IMR-90 (cell line): ENCODE measurements around the gene CHRNG. TPM values are rescaled to one million over a fixed set of nuclear protein-coding genes. Genes with fewer than 3 reads are reported as not detected.

Experiments used
- ATAC-seq: fragments of 200-7000 bp; cut with Tn5 transposase; 2 replicates; pipeline ENCODE4 v1.9.1; 2020; ENCODE audit warnings: low read depth, mild to moderate bottlenecking, moderate library complexity
- BruUV-seq: library from RNA; stranded (reverse); fragments of 400-500 nt; replicated peaks from 2 replicates; lab custom pipeline; 2021; lab: Mats Ljungman, UMichigan
- CTCF ChIA-PET: fragments of 300-600 bp; formaldehyde crosslinking; extraction: SDS; loops from one replicate; lab custom pipeline; 2021; ENCODE audit warnings: antibody characterized with exemption; lab: Yijun Ruan, JAX
- POLR2A ChIA-PET: fragments of 300-600 bp; sonication (Branson Sonifier 250); formaldehyde crosslinking; loops from one replicate; lab custom pipeline; 2022; ENCODE audit warnings: antibody characterized with exemption; ENCODE audit not compliant: unreplicated experiment; lab: Charles Lee
- DNase-seq: peaks from one replicate; pipeline ENCODE4 v3.0.0; 2013
- H2AFZ ChIP-seq: replicated peaks from 2 replicates; pipeline ENCODE3; 2013; ENCODE audit warnings: low read length, mild to moderate bottlenecking; ENCODE audit not compliant: poor library complexity
- H2AK5ac ChIP-seq: 2 replicates; pipeline ENCODE4 v1.6.1; 2013; ENCODE audit warnings: low read depth, low read length, inconsistent platforms
- H2AK9ac ChIP-seq: replicated peaks from 2 replicates; pipeline ENCODE3; 2013; ENCODE audit warnings: mild to moderate bottlenecking, low read depth, low read length, moderate library complexity; ENCODE audit not compliant: poor library complexity
- H2BK120ac ChIP-seq: 2 replicates; pipeline ENCODE4 v1.6.1; 2013; ENCODE audit warnings: low read depth, low read length, inconsistent platforms
- H2BK15ac ChIP-seq: 3 replicates; pipeline ENCODE4 v1.6.1; 2013; ENCODE audit warnings: low read depth, low read length, inconsistent platforms
- H2BK20ac ChIP-seq: 2 replicates; pipeline ENCODE4 v1.6.1; 2013; ENCODE audit warnings: low read depth, mild to moderate bottlenecking, inconsistent platforms, low read length, moderate library complexity
- H2BK5ac ChIP-seq: 2 replicates; pipeline ENCODE4 v1.6.1; 2013; ENCODE audit warnings: mild to moderate bottlenecking, low read depth, low read length, inconsistent platforms; ENCODE audit not compliant: poor library complexity, severe bottlenecking
- H3K14ac ChIP-seq: replicated peaks from 2 replicates; pipeline ENCODE4 v1.6.1; 2013; ENCODE audit warnings: low read depth, low read length, inconsistent platforms
- H3K18ac ChIP-seq: 2 replicates; pipeline ENCODE4 v1.6.1; 2013; ENCODE audit warnings: low read depth, low read length, control low read depth
- H3K23ac ChIP-seq: 2 replicates; pipeline ENCODE4 v1.6.1; 2013; ENCODE audit warnings: low read depth, low read length, inconsistent platforms
- H3K27ac ChIP-seq: 2 replicates; pipeline ENCODE4 v1.5.1; 2013; ENCODE audit warnings: mild to moderate bottlenecking, control low read depth, low read length; ENCODE audit not compliant: insufficient read depth
- H3K27me3 ChIP-seq: 2 replicates; pipeline ENCODE4 v1.6.1; 2013; ENCODE audit warnings: low read length; ENCODE audit not compliant: control insufficient read depth, insufficient read depth
- H3K36me3 ChIP-seq: 2 replicates; pipeline ENCODE4 v1.6.1; 2013; ENCODE audit warnings: low read length, mixed read lengths; ENCODE audit not compliant: control insufficient read depth, insufficient read depth
- H3K4ac ChIP-seq: 2 replicates; pipeline ENCODE4 v1.6.1; 2013; ENCODE audit warnings: low read depth, low read length, inconsistent platforms
- H3K4me1 ChIP-seq: 2 replicates; pipeline ENCODE4 v1.6.1; 2013; ENCODE audit warnings: low read length, mixed read lengths; ENCODE audit not compliant: control insufficient read depth, insufficient read depth
- H3K4me2 ChIP-seq: 2 replicates; pipeline ENCODE4 v1.6.1; 2013; ENCODE audit warnings: low read depth, mild to moderate bottlenecking, control low read depth, low read length, moderate library complexity
- H3K4me3 ChIP-seq: 2 replicates; pipeline ENCODE4 v1.5.1; 2013; ENCODE audit warnings: low read depth, mild to moderate bottlenecking, control low read depth, low read length, moderate library complexity; ENCODE audit not compliant: insufficient read depth
- H3K56ac ChIP-seq: 2 replicates; pipeline ENCODE4 v1.6.1; 2013; ENCODE audit warnings: low read length, inconsistent platforms; ENCODE audit not compliant: insufficient read depth; ENCODE audit errors: extremely low read depth
- H3K79me1 ChIP-seq, 2 experiments: 2 replicates each; pipeline ENCODE4 v1.6.1; 2013; ENCODE audit warnings: low read length in 2 of 2, inconsistent platforms in 1 of 2, low read depth in 1 of 2
- H3K9ac ChIP-seq: 2 replicates; pipeline ENCODE4 v1.6.1; 2013; ENCODE audit warnings: low read depth, low read length, control low read depth
- H3K9me1 ChIP-seq: 2 replicates; pipeline ENCODE4 v1.6.1; 2013; ENCODE audit warnings: low read length, inconsistent platforms; ENCODE audit not compliant: insufficient read depth
- H3K9me3 ChIP-seq: 2 replicates; pipeline ENCODE4 v1.6.1; 2013; ENCODE audit warnings: low read length; ENCODE audit not compliant: control insufficient read depth, insufficient read depth
- H4K20me1 ChIP-seq: 2 replicates; pipeline ENCODE4 v1.6.1; 2013; ENCODE audit warnings: low read length, inconsistent platforms; ENCODE audit not compliant: insufficient read depth
- H4K5ac ChIP-seq: 2 replicates; pipeline ENCODE4 v1.6.1; 2013; ENCODE audit warnings: mild to moderate bottlenecking, low read depth, low read length, control low read depth
- H4K8ac ChIP-seq, 2 experiments: 2 replicates each; pipeline ENCODE4 v1.6.1; 2013; ENCODE audit warnings: low read depth in 2 of 2, low read length in 2 of 2, control low read depth in 1 of 2, inconsistent platforms in 1 of 2
- H4K91ac ChIP-seq: 2 replicates; pipeline ENCODE4 v1.6.1; 2013; ENCODE audit warnings: low read depth, low read length, inconsistent platforms; ENCODE audit not compliant: insufficient read depth
- CEBPB ChIP-seq: IDR thresholded peaks from 2 replicates; pipeline ENCODE4 v1.6.1; 2012; ENCODE audit warnings: low read depth, low read length, improper control_type of control experiment
- CHD1 ChIP-seq: IDR thresholded peaks from 2 replicates; pipeline ENCODE4 v1.6.1; 2012; ENCODE audit warnings: low read depth, low read length, improper control_type of control experiment
- ELK1 ChIP-seq: fragments of 150-350 bp; IDR thresholded peaks from 2 replicates; pipeline ENCODE4 v1.6.1; 2016; ENCODE audit warnings: low read depth, mild to moderate bottlenecking, low read length, moderate library complexity, borderline replicate concordance
- FOS ChIP-seq: fragments of 150-350 bp; IDR thresholded peaks from 2 replicates; pipeline ENCODE4 v1.6.1; 2016; ENCODE audit warnings: low read depth, low read length
- MXI1 ChIP-seq: IDR thresholded peaks from 2 replicates; pipeline ENCODE4 v1.6.1; 2012; ENCODE audit warnings: low read depth, mild to moderate bottlenecking, low read length, moderate library complexity, borderline replicate concordance
- POLR2A ChIP-seq: IDR thresholded peaks from 2 replicates; pipeline ENCODE4 v1.6.1; 2012; ENCODE audit warnings: mild to moderate bottlenecking, low read depth, low read length
- RAD21 ChIP-seq: IDR thresholded peaks from 2 replicates; pipeline ENCODE4 v1.6.1; 2012; ENCODE audit warnings: low read length, improper control_type of control experiment
- RFX5 ChIP-seq: IDR thresholded peaks from 2 replicates; pipeline ENCODE4 v1.8.0; 2012; ENCODE audit warnings: low read depth, mild to moderate bottlenecking, low read length, moderate library complexity
- USF2 ChIP-seq: fragments of 150-350 bp; IDR thresholded peaks from 2 replicates; pipeline ENCODE4 v1.6.1; 2017; ENCODE audit warnings: mild to moderate bottlenecking, antibody characterized with exemption, low read length, low read depth
- WGBS, 2 experiments: methylation state at CpG; one replicate each; pipeline versions ENCODE4 v1.1.5 to v1.1.7; 2013; ENCODE audit warnings: missing lambda C conversion rate in 2 of 2; ENCODE audit not compliant: insufficient read length in 1 of 2; ENCODE audit errors: extremely low coverage in 2 of 2; 5-methylcytosine and 5-hydroxymethylcytosine counted together
- dilution Hi-C: fragments of 300-500 bp; cut with HindIII; formaldehyde crosslinking; loops from one replicate; pipeline ENCODE4 v1.14.3; 2018; ENCODE audit warnings: low sequenced_read_pairs; ENCODE audit not compliant: unreplicated experiment
- in situ Hi-C: fragments of 300-500 bp; cut with MboI; formaldehyde crosslinking; loops from 3 replicates; pipeline ENCODE4 v1.14.3; 2019; ENCODE audit warnings: low sequenced_read_pairs, inconsistent platforms, mixed read lengths
- intact Hi-C: fragments of 100-400 bp; cut with micrococcal nuclease; formaldehyde crosslinking; loops from 2 replicates; pipeline ENCODE4 v1.10.0; 2022
- polyA plus RNA-seq, 3 experiments: library from polyadenylated mRNA; depleted of rRNA; stranded (reverse); fragments of >200 nt; gene quantifications; 2 replicates each; pipeline ENCODE4 v1.2.3, GENCODE V29; 2012; ENCODE audit warnings: low replicate concordance in 1 of 3
- total RNA-seq: library from RNA; depleted of rRNA; stranded (reverse); fragments of >200 nt; gene quantifications from 2 replicates; pipeline ENCODE4 v1.2.3, GENCODE V29; 2012

CHRNG gene
- total and polyA plus RNA-seq, 2 of the 4 experiments (the other 2 are of a cell fraction), result not detected

DNA sequence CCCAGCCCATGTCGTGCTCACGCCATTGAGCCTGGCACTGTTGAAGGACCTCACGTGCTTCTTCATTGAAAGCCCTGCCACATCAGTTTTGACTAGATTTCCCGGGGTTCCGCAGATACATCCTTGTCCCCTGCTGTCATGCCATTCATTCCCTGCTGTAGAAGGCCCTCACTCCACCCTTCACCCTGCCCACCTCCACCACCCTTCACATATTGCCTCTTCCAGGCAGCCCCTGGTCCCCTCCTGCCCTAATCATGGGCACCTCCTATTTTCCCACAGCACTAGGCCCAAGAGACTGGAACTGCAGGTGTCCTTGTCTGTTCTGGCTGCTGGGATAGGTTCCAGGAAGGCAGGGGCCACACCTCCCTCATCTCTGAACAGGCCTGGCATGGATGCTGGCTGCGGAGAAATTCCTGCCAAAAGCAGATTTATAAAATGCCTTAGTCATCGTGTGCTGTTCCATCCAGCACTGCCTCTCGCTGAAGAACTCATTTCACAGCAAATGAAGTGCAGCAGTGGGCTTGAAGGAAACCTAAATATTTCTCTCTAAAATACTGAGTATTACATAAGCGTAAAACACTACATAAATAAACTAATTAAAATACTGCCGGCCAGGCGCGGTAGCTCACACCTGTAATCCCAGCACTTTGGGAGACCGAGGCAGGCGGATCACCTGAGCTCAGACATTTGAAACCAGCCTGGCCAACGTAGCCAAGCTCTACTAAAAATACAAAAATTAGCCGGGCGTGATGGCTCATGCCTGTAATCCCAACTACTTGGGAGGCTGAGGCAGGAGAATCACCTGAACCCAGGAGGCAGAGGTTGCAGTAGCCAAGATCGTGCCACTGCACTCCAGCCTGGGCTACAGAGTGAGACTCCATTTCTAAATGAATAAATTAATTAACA lies 49.4 kb downstream of the CHRNG start (continued):
- no peak for TF ChIP-seq MXI1

DNA sequence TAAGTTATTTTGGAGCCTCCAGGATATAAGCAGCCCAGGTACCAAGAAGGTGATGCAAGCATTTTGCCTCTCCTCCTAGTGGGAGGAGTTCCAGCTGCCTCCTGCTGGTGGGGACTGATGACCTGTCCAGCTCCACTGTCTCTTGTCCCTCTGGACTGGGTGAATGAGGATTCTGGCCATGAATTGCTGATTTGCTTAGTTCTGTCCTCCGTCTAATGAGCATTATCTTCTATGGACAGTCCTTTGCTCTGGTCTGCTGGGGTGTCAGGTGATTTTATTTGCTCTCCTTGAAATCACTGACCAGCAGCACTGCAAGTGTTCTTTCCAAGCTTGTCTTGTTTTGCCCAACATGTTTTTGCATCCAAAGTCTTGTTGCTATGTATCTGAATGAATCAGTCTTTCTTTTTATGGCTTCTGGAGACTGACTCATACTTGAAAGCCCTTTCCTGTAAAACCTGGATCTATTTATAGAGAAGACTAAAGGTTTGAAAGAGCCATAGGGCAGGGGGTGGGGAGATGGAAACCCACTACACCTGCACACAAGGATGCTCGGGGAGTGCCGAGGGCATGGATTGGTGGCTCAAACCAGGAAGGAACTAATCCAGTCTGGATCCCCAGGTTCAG lies 53.4 kb downstream of the CHRNG start:
- no peak for ATAC-seq
- peaks cover 9% of the 10 kb centered on the region; the same call in 1 of the 2 replicates for H3K9me1 ChIP-seq
- H3K27me3 ChIP-seq, result no peaks in the 10 kb centered on the region; the same call in 1 of the 2 replicates
- H2BK20ac ChIP-seq, result no peak overlapping the region
- no peak overlapping the region for H2AK9ac ChIP-seq
- no peaks in the 10 kb centered on the region for H3K79me1 ChIP-seq
- H3K4ac ChIP-seq, result no peak overlapping the region
- in situ Hi-C loops, result no loop called here
- H3K4me3 ChIP-seq, result no peak overlapping the region
- no TSS peak for BruUV-seq
- H3K56ac ChIP-seq, result no peak overlapping the region
- H3K23ac ChIP-seq, result no peak overlapping the region
- no peak overlapping the region for H3K14ac ChIP-seq
- no peak overlapping the region for H3K4me2 ChIP-seq
- DNase-seq, result peak; percentile 82
- H4K8ac ChIP-seq, result no peak overlapping the region
- no peak overlapping the region for H2BK15ac ChIP-seq
- H3K36me3 ChIP-seq, result no peaks in the 10 kb centered on the region
- H4K5ac ChIP-seq, result no peak overlapping the region
- no peak overlapping the region for H3K9ac ChIP-seq
- H3K4me1 ChIP-seq, result peaks cover 3% of the 10 kb centered on the region
- H2AFZ ChIP-seq, result no peak overlapping the region
- no peaks in the 10 kb centered on the region for H4K20me1 ChIP-seq
- intact Hi-C loops, result no loop called here
- no peaks in the 10 kb centered on the region for H3K9me3 ChIP-seq
- no peak overlapping the region for H2AK5ac ChIP-seq
- no peak overlapping the region for H3K27ac ChIP-seq
- H2BK5ac ChIP-seq, result no peak overlapping the region
- H3K18ac ChIP-seq, result no peak overlapping the region
- H4K91ac ChIP-seq, result no peak overlapping the region
- ChIA-PET CTCF (interaction anchor here (1.2 kb wide), 1 partner anchor 13 kb away, joined by 3 read pairs; no protein-coding TSS in a partner anchor), POLR2A (no interaction called here)
- TF ChIP-seq CEBPB (no peak), RFX5 (no peak), POLR2A (no peak), FOS (peak; percentile 48; the same call in 1 of the 2 replicates), ELK1 (no peak), CHD1 (no peak), RAD21 (no peak), MXI1 (no peak), USF2 (no peak)
- dilution Hi-C loops, result no loop called here
- WGBS, 2 experiments, result no CpG with 5 or more reads among the region's 3 CpGs
- no peak overlapping the region for H2BK120ac ChIP-seq
